ENCODE measurements around the gene B3GALNT2.

GRCh38 chr1:235426143-235426542, 78.1 kb downstream of the B3GALNT2 start:
- TF ChIP-seq POLR2AphosphoS5 (IDR thresholded peaks at IDR 0.05; ENCODE audit: low read depth, low read length) (no peak), REST (IDR thresholded peaks at IDR 0.05; ENCODE audit: insufficient read depth in 1 of 2, low read depth in 2 of 2, low read length in 2 of 2) (no peak)

Measured in PFSK-1 (cell line).